HG02588 (cell line): Measurements from ENCODE around the gene BAD.

Source experiments
- ATAC-seq: cut with Tn5 transposase; IDR thresholded peaks from one replicate; pipeline ENCODE4 v1.9.1; 2021; ENCODE audit warnings: mild to moderate bottlenecking, moderate library complexity; ENCODE audit not compliant: unreplicated experiment

Gene BAD

DNA sequence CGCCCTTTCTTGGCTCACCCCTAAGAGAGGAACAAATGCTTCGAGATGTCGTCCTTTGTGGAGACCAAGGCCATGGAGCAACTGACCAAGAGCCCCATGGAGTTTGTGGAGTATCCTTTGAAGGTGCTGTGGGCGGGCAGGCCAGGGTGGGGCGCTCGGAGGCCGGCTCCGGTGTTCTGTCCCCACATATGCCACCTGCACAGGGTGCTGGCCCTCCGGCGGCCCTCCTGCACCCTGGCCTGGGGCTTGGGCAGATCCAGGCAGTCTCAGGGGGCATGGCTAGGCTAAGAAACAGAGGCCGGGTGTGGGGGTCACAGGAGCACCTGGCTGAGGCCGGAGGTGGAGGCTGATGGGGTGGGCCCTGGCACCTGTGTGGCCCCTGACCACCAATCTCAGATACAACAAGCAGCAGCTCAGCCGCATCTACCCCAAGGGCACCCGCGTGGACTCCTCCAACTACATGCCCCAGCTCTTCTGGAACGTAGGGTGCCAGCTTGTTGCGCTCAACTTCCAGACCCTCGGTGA is 22.8 kb downstream of the BAD start:
- ATAC-seq, result no peak

DNA sequence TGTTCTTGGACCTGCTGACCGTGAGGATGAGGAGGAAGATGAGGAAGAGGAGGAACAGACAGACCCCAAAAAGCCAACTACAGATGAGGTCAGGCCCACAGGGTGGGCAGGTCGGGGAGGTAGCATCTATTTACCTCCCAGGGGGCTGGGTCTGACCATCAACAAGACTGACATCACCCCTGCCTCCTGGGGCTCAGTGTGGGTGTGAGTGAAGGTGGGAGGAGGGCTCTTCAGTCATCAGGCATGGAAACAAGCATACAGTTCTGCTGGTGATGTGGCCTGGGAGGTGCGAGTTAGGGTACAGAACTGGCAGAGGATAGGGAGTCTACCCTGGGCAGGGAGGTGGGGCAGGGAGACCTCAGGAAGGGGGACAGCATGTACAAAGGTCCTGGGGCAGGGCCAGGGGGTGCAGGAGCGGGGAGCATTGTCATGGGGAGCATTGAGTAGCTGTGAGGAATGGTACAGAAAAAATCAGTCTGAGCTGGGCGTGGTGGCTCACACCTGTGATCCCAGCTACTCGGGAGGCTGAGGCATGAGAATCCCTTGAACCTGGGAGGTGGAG is 24.2 kb downstream of the BAD start:
- ATAC-seq, result no peak

DNA sequence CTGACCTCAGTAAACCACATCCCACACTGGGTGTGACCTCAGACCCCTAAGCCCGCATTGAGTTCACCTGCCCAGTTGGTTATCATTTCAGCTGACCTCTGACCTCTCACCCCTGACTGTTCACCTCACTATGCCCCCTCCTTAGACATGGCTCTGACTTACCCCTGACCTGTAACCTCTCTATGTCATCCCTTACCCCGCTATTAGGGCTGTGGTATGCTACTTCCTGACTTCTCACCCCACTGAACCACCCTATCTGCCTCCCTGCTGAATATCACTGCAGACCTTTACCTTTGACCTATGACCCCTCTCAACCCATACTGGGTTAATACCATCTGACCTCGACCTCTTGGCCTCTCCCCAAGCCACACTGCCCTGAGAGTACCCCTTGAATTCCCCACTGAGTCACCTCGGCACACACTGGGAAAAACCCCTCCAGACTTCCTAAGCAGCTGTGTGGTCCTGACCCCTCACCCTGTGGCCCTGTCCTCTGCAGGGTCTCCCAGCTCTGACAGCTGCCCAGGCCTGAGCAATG is 24.9 kb downstream of the BAD start:
- no peak for ATAC-seq

DNA sequence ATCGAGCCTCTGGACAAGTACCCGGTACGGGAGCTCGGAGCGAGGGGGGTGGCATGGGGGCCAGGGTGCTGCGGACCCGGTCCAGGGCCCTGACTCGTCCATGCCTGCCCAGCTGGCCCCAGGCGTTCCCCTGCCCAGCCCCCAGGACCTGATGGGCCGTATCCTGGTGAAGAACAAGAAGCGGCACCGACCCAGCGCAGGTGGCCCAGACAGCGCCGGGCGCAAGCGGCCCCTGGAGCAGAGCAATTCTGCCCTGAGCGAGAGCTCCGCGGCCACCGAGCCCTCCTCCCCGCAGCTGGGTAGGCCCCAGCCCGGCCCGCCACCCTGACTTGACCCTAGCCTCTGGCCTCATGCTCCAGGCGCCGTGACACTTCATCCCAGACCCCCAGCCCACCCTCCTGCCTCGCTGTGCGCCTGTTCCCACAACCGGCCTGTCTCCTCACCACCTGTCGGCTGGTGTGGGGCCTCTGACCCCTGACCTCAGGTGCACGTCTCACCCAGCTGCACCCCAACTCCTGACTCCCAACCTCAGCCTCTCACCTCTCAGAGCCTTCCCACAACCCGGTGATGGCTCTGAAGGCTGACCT is 25.4 kb downstream of the BAD start:
- ATAC-seq, result no peak

DNA sequence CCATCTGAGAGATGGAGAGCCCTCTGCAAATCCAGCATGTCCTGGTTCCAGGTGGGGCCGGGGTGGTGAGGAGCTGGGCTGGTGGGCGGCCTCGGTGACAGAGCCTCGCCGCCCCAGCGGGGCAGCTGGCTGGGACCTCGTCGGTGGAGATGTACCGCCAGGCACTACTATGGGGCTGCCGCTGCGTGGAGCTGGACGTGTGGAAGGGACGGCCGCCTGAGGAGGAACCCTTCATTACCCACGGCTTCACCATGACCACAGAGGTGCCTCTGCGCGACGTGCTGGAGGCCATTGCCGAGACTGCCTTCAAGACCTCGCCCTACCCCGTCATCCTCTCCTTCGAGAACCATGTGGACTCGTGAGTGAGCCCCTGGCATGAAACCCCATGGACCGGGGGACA is 26.1 kb downstream of the BAD start:
- ATAC-seq, result no peak

DNA sequence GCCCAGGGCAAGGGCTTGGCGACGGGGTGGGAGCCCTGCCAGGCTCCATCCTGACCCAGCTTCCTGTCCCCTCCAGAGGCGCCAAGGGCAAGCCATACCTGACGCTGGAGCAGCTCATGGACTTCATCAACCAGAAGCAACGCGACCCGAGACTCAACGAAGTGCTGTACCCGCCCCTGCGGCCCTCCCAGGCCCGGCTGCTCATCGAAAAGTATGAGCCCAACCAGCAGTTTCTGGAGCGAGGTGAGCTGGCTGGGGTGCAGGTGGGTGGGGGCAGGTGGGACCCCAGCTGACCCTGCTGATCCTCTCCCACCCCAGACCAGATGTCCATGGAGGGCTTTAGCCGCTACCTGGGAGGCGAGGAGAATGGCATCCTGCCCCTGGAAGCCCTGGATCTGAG is 28.2 kb downstream of the BAD start:
- no peak for ATAC-seq

DNA sequence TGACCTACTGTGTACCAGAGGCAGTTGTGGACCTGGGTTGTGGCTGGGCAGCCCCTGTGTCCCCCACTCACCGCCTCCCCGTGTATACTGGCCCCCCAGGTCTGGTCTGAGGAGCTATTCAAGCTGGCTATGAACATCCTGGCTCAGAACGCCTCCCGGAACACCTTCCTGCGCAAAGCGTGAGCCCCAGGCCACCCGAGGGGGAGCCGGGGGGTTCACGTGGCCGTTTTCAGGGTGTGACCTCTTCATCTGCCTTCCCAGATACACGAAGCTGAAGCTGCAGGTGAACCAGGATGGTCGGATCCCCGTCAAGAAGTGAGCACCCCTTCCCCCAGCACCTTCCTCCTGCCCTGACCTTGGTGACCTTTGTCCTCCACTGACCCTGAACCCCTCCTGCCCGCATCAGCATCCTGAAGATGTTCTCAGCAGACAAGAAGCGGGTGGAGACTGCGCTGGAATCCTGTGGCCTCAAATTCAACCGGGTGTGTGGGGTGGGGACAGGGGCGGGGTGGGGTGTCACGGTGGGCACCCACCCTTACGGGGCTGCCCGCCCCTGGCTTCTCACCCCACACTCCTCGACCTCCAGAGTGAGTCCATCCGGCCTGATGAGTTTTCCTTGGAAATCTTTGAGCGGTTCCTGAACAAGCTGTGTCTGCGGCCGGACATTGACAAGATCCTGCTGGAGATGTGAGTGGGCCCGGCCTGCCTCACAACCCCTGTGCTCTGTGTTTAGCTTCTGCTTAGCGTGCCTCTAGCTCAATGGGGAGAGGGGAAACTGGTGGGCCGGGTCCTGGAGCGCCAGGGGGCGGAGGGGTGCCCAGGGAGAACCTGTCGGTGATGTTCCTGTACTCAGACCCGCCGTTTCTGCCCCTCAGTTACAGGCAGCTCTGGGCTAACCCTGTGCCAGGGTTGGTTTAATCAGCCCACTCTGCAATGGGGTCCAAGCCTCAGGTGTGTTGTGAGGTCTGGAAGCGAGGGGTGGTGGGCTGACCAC is 29.0 kb downstream of the BAD start:
- no peak for ATAC-seq

DNA sequence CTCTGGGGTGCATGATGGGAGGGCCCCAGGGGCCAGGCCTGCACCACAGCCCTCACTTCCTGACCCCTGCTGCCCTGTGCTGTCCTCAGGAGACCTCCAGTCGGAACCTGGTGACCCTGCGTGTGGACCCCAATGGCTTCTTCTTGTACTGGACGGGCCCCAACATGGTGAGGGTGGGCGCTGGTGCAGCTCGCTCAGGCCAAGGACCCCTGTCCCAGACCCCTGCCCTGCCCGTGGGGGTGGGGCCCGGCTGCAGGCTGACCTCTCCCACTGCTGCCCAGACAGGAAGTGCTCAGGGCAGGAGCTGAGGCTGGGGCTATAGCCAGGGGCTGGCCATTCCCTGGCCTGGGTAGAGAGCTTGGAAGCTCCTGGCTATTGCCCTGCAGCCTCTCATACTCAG is 30.1 kb downstream of the BAD start:
- no peak for ATAC-seq

DNA sequence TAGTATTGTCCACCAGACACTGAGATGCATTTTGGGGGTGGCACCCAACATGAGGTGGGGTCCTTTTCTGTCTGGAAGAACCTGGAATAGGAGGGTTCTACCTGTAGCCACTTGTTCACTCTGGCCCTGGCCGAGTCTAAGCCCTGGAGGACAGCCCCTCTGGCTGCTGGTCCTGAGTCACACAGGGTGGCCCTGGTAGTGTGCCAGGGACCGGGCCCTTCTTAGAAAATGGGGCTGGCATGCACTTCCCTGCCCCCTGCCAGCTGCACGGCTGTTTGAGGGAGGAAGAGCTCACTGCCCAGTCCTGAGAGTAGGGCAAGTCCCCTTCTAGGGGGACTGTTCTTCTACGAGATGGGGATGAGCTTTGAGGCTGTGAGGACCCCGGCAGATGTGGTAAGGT is 31.0 kb downstream of the BAD start:
- ATAC-seq, result no peak

DNA sequence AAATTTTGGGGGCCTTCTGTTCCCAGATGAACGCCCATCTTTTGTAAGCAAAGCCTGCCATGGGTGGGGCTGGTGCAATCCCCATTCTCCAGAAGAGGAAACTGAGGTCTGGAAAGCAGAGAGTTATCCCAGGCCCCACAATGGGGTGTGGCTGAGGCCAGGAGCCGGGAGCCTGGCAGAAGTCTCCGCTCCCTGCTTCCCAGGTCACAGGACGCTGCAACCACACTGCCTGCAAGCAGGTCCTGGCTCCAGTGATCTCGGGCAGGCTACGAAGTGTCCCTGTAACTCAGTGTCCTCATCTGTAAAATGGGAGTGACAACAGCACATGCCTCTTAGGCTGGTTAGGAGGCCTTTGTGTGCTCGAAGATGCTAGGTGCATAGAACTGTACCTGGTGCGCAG is 31.4 kb downstream of the BAD start:
- ATAC-seq, result no peak

DNA sequence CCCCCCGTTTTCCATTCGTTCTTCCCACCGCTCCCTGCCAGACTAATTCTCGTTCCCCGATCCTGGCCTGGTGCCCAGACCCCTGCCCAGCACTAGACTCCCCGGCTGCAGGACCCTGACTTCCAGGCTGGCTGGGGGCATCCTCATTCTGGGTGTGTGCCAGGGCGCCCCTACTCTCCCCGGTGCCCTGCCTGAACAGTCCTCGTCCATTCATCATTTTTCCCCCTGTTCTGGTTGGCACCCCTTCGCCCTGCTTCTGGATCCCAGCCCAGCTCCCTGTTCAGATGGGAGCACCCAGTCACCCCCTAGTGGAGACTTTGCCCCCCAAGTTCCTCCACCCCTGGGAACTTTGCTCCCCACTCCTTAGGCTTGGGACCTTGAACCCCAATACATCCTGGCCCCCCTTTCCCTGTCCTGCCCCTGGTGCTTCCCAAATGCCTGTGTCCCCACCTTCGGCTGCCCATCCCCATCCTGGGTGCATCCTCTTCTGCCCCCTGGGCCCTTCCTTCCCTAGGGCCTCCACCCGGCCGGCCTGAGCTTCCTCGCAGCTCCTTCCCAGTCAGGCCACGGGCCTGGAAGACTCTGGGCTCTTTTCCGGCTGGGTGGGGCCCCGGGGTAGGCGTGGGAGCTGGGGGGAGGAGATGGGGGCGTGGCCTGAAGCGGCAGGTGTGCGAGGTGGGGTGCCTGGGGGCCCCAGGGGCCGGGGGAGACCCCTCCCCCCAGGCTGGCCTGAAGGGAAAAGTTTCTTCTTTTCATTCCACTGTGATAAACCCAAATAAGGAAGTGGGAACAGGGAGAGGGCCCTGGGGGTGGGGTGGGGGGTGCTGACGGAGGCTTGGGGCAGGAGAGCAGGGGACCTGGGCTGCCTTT is 32.2 kb downstream of the BAD start:
- no peak for ATAC-seq

DNA sequence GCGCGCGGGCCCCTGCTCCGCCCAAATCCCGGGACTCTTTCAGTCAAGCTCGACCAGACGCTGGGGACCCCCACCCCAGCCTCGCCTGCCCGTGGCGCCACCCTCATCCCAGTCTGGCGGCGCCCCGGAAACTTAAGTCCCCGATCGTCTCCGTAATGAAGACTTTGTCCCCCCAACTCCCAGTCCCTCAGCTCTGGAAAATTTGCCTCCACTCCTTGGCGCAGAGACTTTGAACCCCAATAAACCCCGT is 32.8 kb downstream of the BAD start:
- no peak for ATAC-seq

DNA sequence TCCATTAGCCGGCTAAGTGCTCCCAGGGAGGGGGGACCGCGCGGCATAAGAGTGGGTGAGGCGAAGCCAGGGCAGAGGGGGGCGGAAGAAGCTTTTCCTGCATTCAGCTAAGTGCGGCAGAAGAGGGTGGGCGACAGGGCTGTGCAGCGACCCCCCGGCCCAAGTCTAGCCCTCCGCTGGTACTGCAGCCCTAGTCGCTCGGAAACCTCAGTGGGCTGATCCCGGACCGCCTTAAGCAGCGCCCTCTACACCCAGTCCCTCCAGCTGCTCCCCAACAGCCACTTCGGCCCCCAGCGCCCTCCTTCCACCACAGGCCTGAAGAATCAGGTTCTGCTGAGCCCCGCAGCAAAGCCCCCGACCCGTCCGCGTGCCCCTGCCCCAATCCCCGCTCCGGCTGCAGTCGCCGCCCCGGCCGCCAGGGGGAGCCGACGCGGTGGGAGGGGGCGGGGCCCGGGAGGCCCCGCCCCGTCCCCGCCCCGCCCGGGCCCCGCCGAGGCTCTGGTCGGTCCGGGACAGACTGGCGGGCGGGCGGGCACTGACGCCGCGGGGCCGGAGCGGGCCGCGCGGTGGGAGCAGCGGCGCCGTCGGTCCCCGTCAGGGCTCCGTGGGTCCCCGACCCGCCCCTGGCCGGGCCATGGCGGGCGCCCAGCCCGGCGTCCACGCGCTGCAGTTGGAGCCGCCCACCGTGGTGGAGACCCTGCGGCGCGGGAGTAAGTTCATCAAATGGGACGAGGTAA is 33.3 kb downstream of the BAD start, which contains the start of gene PLCB3:
Gene PLCB3 (plus strand): TSS at position 515 of the 737 bp plus-strand sequence. CDS start 120 bp downstream, at position 635.
- ATAC-seq, result peak; percentile 42

DNA sequence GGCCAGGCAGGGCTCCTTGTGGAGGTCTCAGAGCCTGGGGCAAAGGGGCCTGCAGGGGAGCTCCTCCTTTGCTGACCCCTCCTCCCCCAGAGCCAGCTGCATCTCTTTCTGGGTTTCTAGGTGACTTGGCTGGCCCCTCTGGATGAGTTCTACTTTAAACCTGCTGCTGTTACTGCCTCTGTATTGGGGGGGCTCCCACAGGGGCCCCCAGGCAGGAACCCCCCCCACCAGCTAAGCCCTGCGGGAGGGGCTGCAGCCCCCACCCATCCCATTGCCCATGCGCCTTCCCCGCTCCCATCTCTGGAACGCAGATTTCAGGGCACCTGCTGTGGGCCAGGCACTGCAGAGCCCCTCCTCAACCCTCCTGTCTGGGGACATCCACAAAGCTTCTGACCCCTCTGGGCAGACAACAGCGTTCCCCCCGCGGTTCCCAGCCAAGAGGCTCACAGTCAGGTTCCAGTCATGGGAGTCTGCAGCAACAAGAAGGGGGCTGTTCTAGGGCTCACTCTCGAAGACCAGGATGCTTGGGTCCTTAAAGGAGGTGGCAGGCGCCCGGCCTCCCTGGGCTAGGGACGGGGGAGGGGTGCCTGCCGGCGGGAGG is 34.0 kb downstream of the BAD start:
- no peak for ATAC-seq

DNA sequence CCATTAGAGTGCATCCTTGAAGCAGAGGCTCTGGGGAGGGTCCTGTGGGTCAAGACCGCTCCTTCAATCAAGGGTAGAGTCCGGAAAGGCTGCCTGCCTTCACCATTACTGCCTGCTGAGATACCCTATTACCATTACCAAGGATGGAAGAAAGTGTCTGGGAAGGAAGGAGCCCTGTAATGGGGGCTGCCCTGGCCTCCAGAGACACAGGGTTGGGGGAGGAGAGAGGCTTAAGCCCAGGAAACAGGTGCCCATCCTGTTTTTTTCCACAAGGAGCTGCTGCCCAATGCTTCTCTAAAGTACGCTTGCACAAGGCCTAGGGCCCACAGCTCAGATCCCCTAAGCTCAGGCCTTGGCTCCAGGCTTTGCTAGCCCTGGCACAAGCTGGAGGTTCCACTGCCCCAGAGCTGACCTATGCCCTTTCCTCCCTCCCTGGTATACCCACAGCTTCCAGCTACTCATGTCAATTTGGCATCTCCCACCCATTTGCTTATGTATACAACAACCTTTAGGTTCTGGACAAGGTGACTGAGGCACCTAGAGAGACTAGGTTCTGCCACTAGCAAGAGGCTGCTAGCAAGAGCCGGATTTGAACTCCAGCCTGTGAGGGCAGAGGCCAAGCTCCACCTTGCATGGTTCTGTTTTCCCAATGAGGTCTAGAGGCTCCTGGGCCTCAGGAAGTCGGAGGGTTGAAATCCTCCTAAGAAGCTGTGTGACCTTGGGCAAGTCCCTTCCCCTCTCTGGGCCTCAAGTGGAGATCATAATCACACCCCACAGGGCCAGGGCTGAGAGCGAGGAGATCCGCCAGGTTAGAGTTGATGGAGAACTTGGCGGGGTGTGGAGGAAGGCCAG is 34.7 kb downstream of the BAD start:
- ATAC-seq, result no peak

DNA sequence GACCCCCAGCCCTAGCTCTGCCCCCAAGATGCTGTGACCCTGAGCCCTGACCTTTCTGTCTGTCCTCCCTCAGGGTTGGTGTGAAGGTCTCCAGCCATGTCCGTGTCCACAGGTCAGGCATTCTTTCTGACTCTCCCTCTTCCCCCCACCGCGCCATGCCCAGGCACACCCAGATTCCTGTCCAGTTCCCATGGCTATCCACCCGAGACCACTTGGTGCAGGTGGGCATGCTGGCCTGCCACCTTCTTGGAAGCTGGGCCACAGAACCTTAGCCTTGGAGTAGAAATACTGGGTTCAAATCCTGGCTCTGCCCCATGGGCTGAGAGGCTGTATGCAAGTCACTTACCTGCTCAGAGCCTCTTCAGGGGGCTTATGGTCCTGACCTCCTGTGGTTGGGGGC is 35.4 kb downstream of the BAD start:
- ATAC-seq, result no peak

DNA sequence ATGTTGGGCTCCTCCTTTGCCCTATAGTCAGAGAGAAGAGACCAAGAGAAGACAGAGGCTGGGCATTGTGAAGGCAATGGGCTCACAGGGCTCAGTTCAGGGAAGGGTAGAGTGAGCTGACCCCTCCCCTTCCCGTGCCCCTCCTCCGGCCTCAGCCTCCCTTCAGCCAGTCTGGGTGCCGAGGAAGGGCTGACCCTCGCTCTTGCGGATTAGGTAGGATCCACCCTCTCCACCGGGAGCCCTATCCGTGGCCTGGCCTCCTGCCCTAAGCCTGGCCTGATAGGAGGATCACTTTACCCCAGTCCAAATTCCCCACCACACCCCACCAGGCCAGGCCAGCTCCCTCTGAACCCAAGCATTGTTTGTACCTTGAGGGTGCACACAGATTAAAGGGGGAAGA is 35.9 kb downstream of the BAD start:
- ATAC-seq, result no peak

DNA sequence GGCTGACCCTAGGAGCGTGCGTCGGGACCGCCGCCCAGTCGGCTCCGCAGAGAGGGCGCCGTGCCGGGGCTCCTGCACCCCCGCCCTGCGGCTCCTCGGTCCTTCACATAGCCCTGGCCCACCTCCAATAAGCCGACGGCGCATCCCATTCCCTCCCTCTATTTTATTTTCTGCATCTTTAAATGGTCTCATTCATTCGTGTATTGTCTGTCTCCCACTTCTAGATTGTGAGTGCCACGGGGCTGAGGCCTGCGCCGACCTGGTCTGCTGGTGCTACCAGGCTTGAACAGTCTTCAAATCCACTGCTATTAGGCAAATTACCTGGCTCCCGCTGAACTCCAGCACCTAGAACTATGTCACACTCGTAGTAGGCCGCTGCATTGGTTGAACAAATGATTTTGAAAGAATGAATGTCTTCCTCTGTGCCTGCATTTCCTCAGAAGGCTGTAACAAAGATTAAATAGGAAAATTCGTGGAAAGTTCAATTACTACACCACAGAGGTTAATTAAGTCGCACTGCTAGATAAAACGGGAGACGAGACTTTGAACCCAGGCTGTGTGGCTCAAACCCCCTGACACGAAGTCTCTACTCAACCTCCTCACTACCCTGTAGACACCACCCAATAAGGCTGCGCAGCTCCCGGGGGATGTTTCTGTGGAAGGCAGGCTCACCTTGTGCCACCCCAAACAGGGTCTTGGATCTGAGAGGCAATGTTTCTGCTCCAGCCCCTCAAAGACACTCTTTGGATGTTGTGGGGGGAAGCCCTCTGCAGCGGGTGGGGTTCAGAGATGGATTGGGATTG is 36.5 kb downstream of the BAD start:
- ATAC-seq, result no peak
